ENCODE measurements around the gene FOXP1.
"Not testable (repeated sequence)": the region's sequence is repeated elsewhere in the genome, so short reads cannot be mapped to it uniquely, and the experiment has no call there.

FOXP1 gene

DNA sequence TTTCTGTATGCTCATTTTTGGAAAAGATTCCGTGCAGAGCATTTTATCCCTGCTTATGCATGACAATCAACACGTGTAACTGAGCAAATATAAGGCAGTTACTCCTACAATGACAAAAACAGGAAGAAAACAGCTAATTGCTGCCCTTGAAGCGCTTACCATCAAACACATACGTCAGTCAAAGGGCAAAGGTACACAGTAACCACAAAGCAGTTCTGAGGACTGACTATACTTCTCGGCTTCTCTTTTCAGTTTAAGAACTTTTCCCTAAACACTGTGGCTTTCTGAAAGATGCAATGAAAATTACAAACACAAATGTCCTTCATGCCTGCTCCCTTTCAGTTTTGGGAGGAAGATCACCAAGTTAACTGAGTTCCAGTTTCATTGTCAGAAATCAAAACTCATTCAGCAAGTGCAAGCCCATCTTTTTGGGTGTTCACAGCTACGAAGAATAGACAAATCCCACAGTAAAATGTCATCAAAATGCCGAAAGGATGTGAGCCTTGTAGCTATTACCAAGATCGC, 602.8 kb downstream of the FOXP1 start:
- TF ChIP-seq SPI1 (IDR thresholded peaks at IDR 0.05; ENCODE audit: low read depth, low read length), result no peak
- no peak for TF ChIP-seq POLR2A (IDR thresholded peaks at IDR 0.05; ENCODE audit: low read depth, low read length)
- no peak for TF ChIP-seq TAF1 (IDR thresholded peaks at IDR 0.05; ENCODE audit: low read depth, low read length)
- TF ChIP-seq POU2F2 (IDR thresholded peaks at IDR 0.05; ENCODE audit: low read depth, low read length), result no peak
- TF ChIP-seq PAX5 (IDR thresholded peaks at IDR 0.05; ENCODE audit: insufficient read depth, low read length, severe bottlenecking), result no peak
- TF ChIP-seq POLR2AphosphoS5 (IDR thresholded peaks at IDR 0.05; ENCODE audit: low read depth, low read length), result no peak
- no peak for FAIRE-seq

DNA sequence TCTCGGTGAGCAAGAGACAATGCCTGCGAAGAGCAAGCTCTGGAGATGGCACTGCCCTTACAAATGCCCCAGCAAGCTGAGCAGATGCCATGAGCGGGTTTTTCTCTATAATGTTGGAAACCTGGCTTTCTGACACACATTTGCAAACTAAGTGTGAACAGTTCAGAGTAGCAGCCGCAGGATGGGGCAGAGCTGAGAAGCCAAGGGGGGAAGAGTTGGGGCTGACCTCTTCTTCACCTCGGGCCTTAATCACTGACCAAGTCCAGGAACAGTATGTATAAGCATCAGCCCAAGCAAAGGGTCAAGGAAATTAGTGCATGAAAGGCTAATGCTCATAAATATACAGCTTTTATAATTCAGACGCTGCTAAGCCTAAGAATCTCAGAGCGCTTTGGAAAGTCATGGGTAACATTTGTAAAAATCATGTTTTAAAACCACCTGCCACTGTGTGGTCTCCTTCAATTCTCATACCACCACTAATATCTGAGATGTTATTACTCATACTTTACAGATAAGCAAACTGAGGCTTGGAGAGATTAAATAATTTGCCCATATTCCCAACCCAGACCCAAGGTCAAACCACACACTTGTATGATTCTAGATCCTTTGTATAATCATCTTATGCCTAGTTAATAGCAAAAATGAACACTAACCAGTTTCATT, 603.4 kb downstream of the FOXP1 start:
- DNase-seq (ENCODE audit: insufficient read length, low spot score), result no peak
- TF ChIP-seq PAX5 (IDR thresholded peaks at IDR 0.05; ENCODE audit: insufficient read depth, low read length, severe bottlenecking), result no peak
- TF ChIP-seq SPI1 (IDR thresholded peaks at IDR 0.05; ENCODE audit: low read depth, low read length), result no peak
- TF ChIP-seq POLR2AphosphoS5 (IDR thresholded peaks at IDR 0.05; ENCODE audit: low read depth, low read length), result no peak
- TF ChIP-seq POLR2A (IDR thresholded peaks at IDR 0.05; ENCODE audit: low read depth, low read length), result no peak
- no peak for TF ChIP-seq POU2F2 (IDR thresholded peaks at IDR 0.05; ENCODE audit: low read depth, low read length)
- no peak for TF ChIP-seq TAF1 (IDR thresholded peaks at IDR 0.05; ENCODE audit: low read depth, low read length)
- no peak for FAIRE-seq

More for the DNA sequence above, 602.8 kb downstream of the FOXP1 start:
- DNase-seq (ENCODE audit: insufficient read length, low spot score), result no peak

DNA sequence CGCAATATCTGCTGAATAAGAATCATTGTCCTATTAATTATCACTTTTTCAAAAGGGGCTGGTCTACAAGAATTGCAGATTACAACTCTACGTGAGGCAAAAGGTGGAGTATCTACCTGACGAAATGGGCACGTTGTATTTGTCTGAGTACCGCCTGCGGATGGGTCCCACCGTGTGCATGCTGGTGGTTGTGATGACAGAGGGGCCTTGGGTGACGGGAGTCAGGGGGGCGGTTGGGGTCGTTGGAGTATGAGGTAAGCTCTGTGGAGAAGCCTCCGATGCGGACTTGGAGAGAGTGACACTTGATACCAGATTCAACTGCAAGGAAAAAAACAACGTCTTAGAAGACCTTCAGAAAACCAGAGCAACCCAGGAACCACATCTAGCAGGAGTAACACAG, 605.8 kb downstream of the FOXP1 start:
- TF ChIP-seq POLR2AphosphoS5 (IDR thresholded peaks at IDR 0.05; ENCODE audit: low read depth, low read length) (no peak), POU2F2 (IDR thresholded peaks at IDR 0.05; ENCODE audit: low read depth, low read length) (no peak), POLR2A (IDR thresholded peaks at IDR 0.05; ENCODE audit: low read depth, low read length) (no peak), TAF1 (IDR thresholded peaks at IDR 0.05; ENCODE audit: low read depth, low read length) (no peak), PAX5 (IDR thresholded peaks at IDR 0.05; ENCODE audit: insufficient read depth, low read length, severe bottlenecking) (no peak), SPI1 (IDR thresholded peaks at IDR 0.05; ENCODE audit: low read depth, low read length) (no peak)
- DNase-seq (ENCODE audit: insufficient read length, low spot score) (no peak), FAIRE-seq (no peak)

DNA sequence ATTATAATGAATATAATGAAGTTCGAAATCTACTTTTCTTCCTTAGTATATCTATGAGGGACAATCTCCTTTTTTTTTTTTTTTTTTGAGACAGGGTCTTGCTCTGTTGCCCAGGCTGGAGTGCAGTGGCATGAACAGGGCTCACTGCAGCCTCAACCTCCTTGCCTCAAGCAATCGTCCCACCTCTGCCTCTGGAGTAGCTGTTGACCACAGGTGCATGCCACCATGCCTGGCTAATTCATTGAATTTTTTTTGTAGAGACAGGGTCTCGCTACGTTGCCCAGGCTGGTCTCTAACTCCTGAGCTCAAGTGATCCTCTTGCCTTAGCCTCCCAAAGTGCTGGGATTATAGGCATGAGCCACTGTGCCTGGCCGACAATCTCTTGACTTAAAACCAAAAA, 607.5 kb downstream of the FOXP1 start:
- FAIRE-seq; DNase-seq (ENCODE audit: insufficient read length, low spot score): not testable (repeated sequence)

DNA sequence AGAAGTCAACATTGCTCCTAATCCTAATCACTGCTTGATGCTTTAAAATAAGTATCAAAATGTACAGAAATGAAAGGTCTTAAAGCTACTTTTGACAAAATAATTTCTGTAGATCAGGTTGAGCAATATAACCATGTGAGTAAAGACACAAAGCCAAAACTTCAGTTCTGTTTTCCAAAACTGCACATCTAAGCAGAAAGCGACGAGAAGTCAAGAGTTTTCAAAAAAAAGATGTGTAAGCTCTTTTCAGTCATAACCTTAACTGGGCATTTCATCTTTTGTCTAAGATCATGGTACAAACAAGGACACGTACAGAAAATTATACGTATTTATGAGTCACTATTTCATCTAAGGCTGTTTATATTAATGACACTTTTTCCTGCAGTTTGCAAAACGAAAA, 608.8 kb downstream of the FOXP1 start:
- no peak for DNase-seq (ENCODE audit: insufficient read length, low spot score)
- no peak for TF ChIP-seq SPI1 (IDR thresholded peaks at IDR 0.05; ENCODE audit: low read depth, low read length)
- TF ChIP-seq POU2F2 (IDR thresholded peaks at IDR 0.05; ENCODE audit: low read depth, low read length), result no peak
- TF ChIP-seq POLR2A (IDR thresholded peaks at IDR 0.05; ENCODE audit: low read depth, low read length), result no peak
- TF ChIP-seq PAX5 (IDR thresholded peaks at IDR 0.05; ENCODE audit: insufficient read depth, low read length, severe bottlenecking), result no peak
- no peak for TF ChIP-seq POLR2AphosphoS5 (IDR thresholded peaks at IDR 0.05; ENCODE audit: low read depth, low read length)
- TF ChIP-seq TAF1 (IDR thresholded peaks at IDR 0.05; ENCODE audit: low read depth, low read length), result no peak
- FAIRE-seq, result no peak

DNA sequence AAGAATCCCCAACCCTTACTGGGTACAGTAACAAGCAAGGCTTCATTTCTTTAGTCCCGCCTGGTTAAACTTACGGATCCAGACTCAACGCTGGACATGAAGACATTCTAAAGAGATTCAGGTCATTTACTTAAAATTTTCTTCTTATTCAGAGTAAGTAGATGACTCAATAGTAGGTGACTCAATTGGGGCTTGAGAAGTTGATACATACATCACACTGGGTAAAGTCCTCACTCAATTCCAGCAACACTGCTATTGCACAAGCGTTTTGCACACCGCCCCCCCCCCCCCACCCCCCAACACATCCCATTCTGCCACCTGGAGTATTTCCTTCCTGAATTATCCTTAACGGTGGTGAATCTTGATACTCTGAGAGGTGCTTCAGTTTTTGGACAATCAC, 610.0 kb downstream of the FOXP1 start:
- no peak for DNase-seq (ENCODE audit: insufficient read length, low spot score)
- FAIRE-seq, result no peak
- TF ChIP-seq PAX5 (IDR thresholded peaks at IDR 0.05; ENCODE audit: insufficient read depth, low read length, severe bottlenecking) (no peak), POU2F2 (IDR thresholded peaks at IDR 0.05; ENCODE audit: low read depth, low read length) (no peak), POLR2A (IDR thresholded peaks at IDR 0.05; ENCODE audit: low read depth, low read length) (no peak), POLR2AphosphoS5 (IDR thresholded peaks at IDR 0.05; ENCODE audit: low read depth, low read length) (no peak), TAF1 (IDR thresholded peaks at IDR 0.05; ENCODE audit: low read depth, low read length) (no peak), SPI1 (IDR thresholded peaks at IDR 0.05; ENCODE audit: low read depth, low read length) (no peak)

DNA sequence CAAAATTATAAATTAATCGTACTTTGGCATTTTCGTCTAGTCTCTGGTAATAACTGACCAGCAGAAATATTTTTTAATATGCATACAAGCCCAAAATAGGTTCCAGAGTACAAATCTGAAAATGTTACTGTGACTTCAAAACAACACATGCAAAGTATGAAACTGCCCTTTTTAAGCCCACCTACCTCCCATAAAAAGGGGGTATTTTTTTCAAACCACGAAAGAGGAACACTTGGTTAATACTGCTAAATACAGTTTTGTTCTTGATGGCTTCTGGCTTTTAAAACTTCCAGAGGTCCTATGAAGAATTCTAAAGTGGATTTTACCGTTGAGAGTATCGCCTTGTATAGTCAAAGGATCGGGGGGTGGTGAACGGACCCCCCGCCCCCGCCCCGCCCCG, 610.7 kb downstream of the FOXP1 start:
- FAIRE-seq (no peak), DNase-seq (ENCODE audit: insufficient read length, low spot score) (no peak)
- TF ChIP-seq SPI1 (IDR thresholded peaks at IDR 0.05; ENCODE audit: low read depth, low read length) (no peak), POLR2AphosphoS5 (IDR thresholded peaks at IDR 0.05; ENCODE audit: low read depth, low read length) (no peak), TAF1 (IDR thresholded peaks at IDR 0.05; ENCODE audit: low read depth, low read length) (no peak), PAX5 (IDR thresholded peaks at IDR 0.05; ENCODE audit: insufficient read depth, low read length, severe bottlenecking) (no peak), POLR2A (IDR thresholded peaks at IDR 0.05; ENCODE audit: low read depth, low read length) (no peak), POU2F2 (IDR thresholded peaks at IDR 0.05; ENCODE audit: low read depth, low read length) (no peak)

DNA sequence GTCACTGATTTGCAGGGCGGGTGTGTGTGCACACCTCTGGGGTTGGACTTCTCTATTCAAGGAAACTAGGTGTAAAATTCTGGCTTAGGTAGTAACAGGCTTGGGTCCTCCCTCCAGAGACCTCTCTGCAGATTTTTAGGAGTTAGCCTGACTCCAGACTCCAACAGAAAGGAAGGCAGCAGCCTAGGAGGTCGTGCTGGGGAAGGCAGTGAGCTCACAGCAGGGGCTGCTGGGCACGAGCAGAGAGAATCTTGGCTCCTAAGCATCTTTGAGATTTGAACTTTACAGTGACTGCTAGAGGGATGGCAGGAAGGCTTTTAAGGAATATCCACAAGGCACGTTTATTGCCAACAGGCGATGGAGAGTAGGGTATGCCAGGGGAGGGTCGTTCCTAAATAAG, 612.6 kb downstream of the FOXP1 start:
- DNase-seq (ENCODE audit: insufficient read length, low spot score), result no peak
- no peak for FAIRE-seq

DNA sequence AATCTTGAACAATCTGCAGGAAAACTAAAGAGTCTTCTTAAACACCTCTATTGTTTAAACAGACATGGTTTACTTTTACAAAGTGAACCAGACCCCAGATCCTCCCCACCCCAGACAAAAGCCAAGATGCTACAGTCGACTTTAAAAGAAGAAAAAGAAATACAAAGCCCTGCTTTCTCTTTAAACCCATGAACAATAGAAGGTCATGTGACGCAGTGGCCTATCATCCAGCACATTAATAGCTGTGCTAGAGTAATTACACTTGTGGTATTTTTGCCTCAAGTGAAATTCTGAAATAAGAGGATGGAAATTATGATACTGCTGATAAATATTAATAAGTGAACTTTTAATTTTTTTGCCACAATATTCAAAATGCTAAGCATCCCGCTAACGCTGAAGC, 613.4 kb downstream of the FOXP1 start:
- FAIRE-seq, result no peak
- DNase-seq (ENCODE audit: insufficient read length, low spot score), result no peak
- TF ChIP-seq POU2F2 (IDR thresholded peaks at IDR 0.05; ENCODE audit: low read depth, low read length) (no peak), POLR2A (IDR thresholded peaks at IDR 0.05; ENCODE audit: low read depth, low read length) (no peak), POLR2AphosphoS5 (IDR thresholded peaks at IDR 0.05; ENCODE audit: low read depth, low read length) (no peak), SPI1 (IDR thresholded peaks at IDR 0.05; ENCODE audit: low read depth, low read length) (no peak), TAF1 (IDR thresholded peaks at IDR 0.05; ENCODE audit: low read depth, low read length) (no peak), PAX5 (IDR thresholded peaks at IDR 0.05; ENCODE audit: insufficient read depth, low read length, severe bottlenecking) (no peak)

More for the DNA sequence above, 612.6 kb downstream of the FOXP1 start:
- TF ChIP-seq POLR2A (IDR thresholded peaks at IDR 0.05; ENCODE audit: low read depth, low read length) (no peak), TAF1 (IDR thresholded peaks at IDR 0.05; ENCODE audit: low read depth, low read length) (no peak), POU2F2 (IDR thresholded peaks at IDR 0.05; ENCODE audit: low read depth, low read length) (no peak), POLR2AphosphoS5 (IDR thresholded peaks at IDR 0.05; ENCODE audit: low read depth, low read length) (no peak), SPI1 (IDR thresholded peaks at IDR 0.05; ENCODE audit: low read depth, low read length) (no peak), PAX5 (IDR thresholded peaks at IDR 0.05; ENCODE audit: insufficient read depth, low read length, severe bottlenecking) (no peak)
